AG04449 (cell line): Measurements from ENCODE around the gene SLC6A6.

Experiments
- CTCF ChIA-PET: fragments of 350-600 bp; formaldehyde crosslinking; extraction: SDS; loops from one replicate; lab custom pipeline; 2021; ENCODE audit warnings: antibody characterized with exemption; lab: Yijun Ruan, JAX
- POLR2A ChIA-PET: fragments of 400-600, 350-600 bp; formaldehyde crosslinking; extraction: SDS; loops from one replicate; lab custom pipeline; 2020; ENCODE audit warnings: antibody characterized with exemption, inconsistent platforms; lab: Yijun Ruan, JAX
- DNase-seq: peaks from one replicate; pipeline ENCODE4 v3.0.0-alpha.2; 2010; ENCODE audit warnings: low read depth, low spot score
- H3K4me3 ChIP-seq: 2 replicates; pipeline ENCODE4 v1.5.1; 2011; ENCODE audit warnings: low read depth, mild to moderate bottlenecking, control low read depth, low read length
- TF ChIP-seq, protein P1 (sequence below): IDR thresholded peaks from one replicate; pipeline ENCODE4 v1.5.1; 2011; ENCODE audit warnings: mild to moderate bottlenecking, moderate library complexity, low read length, control low read depth, inconsistent platforms; ENCODE audit not compliant: insufficient read depth; ENCODE audit errors: missing control alignments

The SLC6A6 gene

GRCh38 chr3:14402304-14402811 is at the start of gene SLC6A6:
Gene SLC6A6, plus strand, starts transcription at chr3:14402606. Its CDS starts 41,029 bp downstream, at chr3:14443635.
- CTCF ChIA-PET, result interaction anchor here (0.7 to 5.7 kb wide), 9 partner anchors 9 to 198 kb away, joined by 3 to 37 read pairs (median 4); no protein-coding TSS in a partner anchor
- DNase-seq, result peak; percentile 52
- TF ChIP-seq, protein P1, sequence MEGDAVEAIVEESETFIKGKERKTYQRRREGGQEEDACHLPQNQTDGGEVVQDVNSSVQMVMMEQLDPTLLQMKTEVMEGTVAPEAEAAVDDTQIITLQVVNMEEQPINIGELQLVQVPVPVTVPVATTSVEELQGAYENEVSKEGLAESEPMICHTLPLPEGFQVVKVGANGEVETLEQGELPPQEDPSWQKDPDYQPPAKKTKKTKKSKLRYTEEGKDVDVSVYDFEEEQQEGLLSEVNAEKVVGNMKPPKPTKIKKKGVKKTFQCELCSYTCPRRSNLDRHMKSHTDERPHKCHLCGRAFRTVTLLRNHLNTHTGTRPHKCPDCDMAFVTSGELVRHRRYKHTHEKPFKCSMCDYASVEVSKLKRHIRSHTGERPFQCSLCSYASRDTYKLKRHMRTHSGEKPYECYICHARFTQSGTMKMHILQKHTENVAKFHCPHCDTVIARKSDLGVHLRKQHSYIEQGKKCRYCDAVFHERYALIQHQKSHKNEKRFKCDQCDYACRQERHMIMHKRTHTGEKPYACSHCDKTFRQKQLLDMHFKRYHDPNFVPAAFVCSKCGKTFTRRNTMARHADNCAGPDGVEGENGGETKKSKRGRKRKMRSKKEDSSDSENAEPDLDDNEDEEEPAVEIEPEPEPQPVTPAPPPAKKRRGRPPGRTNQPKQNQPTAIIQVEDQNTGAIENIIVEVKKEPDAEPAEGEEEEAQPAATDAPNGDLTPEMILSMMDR, result peak; percentile 41
- POLR2A ChIA-PET, result interaction anchor here (0.6 to 1.3 kb wide), 7 partner anchors 9 to 275 kb away, joined by 3 to 4 read pairs (median 3); no protein-coding TSS in a partner anchor
- H3K4me3 ChIP-seq, result peak within 1 kb of the TSS; percentile 96

DNA sequence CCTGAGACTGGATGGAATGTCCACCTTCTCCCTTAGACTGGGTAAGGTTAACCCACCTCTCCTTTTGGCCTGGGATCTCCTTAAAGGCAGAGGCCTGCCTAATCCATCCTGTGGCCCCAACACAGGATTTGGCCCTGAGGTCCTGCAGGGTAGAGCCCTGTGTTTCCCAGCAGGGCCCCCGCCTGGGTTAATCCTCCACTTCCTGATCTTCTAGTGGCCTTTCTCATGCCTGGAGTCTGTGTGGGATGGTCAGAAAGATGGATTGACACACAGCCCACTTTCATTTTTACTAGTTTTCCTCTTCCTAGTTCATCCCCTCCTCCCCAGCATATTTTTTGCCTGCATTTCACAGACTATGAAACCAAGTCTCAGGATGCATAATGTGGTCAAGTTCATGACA is 48.9 kb upstream of the SLC6A6 start:
- no peak overlapping the region for H3K4me3 ChIP-seq
- CTCF ChIA-PET, result no interaction called here
- no peak for DNase-seq
- TF ChIP-seq, protein P1, result no peak
- POLR2A ChIA-PET, result no interaction called here

DNA sequence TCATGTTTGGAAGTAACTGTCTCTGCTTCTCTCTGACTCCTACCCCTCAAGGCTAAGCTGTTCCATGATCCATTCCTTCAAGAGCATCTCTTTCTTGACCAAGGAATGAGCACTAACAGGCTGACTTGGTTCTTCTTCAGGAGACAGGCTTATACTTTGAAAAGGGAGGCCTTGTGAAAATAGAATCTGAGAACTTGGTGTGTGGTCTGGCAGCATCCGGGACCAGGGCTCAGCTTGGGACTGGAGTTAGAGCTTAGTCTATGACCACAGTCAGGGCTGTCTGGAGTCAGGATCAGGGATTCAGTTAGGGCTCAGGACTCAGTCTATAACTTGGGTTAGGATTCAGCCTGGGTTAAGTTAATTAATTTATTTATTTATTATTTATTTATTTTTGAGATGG is 44.9 kb upstream of the SLC6A6 start:
- no peak overlapping the region for H3K4me3 ChIP-seq
- CTCF ChIA-PET, result interaction anchor here (0.6 to 1.5 kb wide), 5 partner anchors 7 to 154 kb away, joined by 3 to 9 read pairs (median 3); no protein-coding TSS in a partner anchor
- DNase-seq, result no peak
- POLR2A ChIA-PET, result interaction anchor here (0.8 kb wide), 1 partner anchor 70 kb away, joined by 3 read pairs; no protein-coding TSS in a partner anchor
- TF ChIP-seq, protein P1, result no peak

DNA sequence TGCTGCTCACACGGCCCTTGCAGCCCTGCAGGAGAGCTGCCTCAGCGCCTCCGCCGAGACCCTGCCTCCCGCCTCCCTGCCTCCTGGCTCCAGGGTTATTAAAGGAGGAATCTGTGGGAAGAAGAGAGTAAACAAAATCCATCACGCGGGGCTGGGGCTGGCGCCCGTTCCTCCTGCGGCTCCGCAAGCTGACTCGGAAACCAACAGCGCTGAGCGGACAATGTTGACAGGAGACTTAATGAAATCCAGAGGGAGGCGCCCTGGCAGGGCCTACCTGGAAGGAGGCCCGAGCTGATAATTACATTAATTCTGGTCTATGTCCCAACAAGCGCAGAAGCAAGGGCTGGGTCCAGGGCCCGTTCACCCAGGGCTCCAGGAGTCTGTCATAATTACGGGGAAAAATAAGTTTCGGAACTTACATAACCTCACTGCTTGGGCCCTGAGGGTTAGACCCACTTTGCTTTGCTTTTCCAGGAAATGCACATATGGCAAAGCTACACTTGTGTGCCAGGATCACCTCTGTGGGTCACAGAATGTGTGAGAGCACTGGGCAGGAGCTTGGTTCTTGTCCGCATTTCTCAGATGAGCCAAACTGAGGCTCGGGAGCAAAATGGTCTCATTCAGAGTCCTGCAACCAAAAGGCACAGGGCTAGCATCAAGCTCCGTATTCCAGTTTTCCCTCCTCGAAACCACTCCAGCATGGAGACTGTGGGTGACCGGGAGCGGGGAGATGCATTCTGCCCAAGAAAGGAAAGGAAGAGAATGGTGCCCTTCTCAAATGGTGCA is 43.8 kb upstream of the SLC6A6 start:
- DNase-seq, result no peak
- CTCF ChIA-PET, result interaction anchor here (0.7 to 1.5 kb wide), 6 partner anchors 8 to 155 kb away, joined by 3 to 9 read pairs (median 4); no protein-coding TSS in a partner anchor
- TF ChIP-seq, protein P1, result no peak
- no peak overlapping the region for H3K4me3 ChIP-seq
- POLR2A ChIA-PET, result no interaction called here

DNA sequence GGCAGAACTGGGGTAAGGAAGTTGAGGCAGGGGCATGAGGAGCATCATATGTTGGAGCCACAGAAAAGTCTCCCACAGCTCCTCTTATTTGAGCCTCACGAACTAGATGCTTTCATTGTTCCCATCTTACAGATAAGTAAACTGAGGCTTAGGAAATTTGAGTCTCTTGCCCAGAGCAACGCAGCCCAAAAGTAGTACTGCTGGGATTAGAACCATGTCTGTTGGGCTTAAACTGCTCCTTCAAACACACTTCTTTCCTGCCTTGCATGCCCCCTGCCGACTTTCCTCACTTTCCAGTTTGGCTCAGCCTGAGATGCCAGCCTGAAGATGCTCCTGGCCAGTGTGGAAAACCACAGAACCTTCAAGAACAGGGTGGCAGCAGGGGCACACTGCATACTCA is 43.1 kb upstream of the SLC6A6 start:
- TF ChIP-seq, protein P1, result no peak
- no peak overlapping the region for H3K4me3 ChIP-seq
- ChIA-PET POLR2A (no interaction called here), CTCF (interaction anchor here (1.0 kb wide), 1 partner anchor 71 kb away, joined by 3 read pairs; no protein-coding TSS in a partner anchor)
- DNase-seq, result no peak
